ENCODE results near the gene SNX30. TPM values are rescaled to one million over a fixed set of nuclear protein-coding genes. Genes with fewer than 3 reads are reported as not detected.

The SNX30 gene
- total RNA-seq, 1 donor from 2014 or later, result 12.8 TPM

DNA sequence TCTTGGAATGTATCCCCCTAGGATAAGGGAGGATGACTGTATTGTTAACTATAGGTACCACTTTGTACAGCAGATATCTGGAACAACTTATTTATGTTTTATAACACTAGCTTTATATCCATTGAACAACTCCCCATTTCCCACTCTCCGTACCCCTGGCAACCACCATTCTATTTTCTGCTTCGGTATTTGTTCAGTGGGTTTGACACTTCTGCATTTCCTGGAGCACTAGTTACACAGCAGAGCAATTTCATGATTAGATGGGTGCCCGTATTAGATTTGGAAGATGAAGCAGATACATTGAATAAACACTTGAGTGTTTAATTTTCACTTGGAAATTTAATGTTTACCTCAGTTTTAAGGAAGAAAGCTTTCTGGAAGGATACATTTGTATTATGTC lies 72.7 kb downstream of the SNX30 start:
- Mint-ChIP-seq H3K36me3 (ENCODE audit: low read depth, unreplicated experiment) (no peaks in the 10 kb centered on the region), H3K27me3 (ENCODE audit: unreplicated experiment) (no peaks in the 10 kb centered on the region), H3K9me3 (ENCODE audit: unreplicated experiment) (no peaks in the 10 kb centered on the region), H3K27ac (ENCODE audit: unreplicated experiment) (no peak overlapping the region), H3K4me3 (ENCODE audit: unreplicated experiment) (no peak overlapping the region), H3K4me1 (ENCODE audit: unreplicated experiment) (no peaks in the 10 kb centered on the region)
- TF ChIP-seq, protein P1, sequence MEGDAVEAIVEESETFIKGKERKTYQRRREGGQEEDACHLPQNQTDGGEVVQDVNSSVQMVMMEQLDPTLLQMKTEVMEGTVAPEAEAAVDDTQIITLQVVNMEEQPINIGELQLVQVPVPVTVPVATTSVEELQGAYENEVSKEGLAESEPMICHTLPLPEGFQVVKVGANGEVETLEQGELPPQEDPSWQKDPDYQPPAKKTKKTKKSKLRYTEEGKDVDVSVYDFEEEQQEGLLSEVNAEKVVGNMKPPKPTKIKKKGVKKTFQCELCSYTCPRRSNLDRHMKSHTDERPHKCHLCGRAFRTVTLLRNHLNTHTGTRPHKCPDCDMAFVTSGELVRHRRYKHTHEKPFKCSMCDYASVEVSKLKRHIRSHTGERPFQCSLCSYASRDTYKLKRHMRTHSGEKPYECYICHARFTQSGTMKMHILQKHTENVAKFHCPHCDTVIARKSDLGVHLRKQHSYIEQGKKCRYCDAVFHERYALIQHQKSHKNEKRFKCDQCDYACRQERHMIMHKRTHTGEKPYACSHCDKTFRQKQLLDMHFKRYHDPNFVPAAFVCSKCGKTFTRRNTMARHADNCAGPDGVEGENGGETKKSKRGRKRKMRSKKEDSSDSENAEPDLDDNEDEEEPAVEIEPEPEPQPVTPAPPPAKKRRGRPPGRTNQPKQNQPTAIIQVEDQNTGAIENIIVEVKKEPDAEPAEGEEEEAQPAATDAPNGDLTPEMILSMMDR (IDR thresholded peaks at IDR 0.05; ENCODE audit: unreplicated experiment), result no peak
- no peak for DNase-seq (ENCODE audit: low spot score)

DNA sequence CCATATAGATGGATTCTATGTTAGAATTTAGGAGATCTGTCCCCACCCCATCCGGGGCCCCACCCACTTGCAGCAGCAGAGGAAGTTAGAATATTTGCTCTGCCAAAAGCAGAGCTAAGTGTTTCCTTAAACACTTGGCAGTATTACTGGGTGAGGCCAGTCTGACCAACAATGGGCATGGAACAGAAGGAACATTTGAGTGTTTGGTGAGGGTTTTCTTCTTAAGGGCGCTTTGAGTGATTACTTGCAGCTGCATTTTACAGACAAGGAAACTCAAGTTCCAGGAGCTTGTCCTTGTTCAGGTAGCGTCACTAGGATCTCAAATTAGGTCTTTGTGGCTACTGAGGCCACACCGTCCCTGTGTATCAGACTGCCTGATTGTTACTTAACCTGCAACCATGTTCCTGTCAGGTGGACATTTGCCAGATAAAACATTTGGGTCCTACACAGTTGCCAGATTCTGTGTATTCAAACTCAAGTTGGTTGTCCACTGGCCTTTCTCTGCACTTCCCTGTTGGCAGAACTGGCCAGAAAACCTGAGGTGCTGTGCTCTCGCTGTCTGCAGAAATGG lies 80.8 kb downstream of the SNX30 start:
- H3K27me3 Mint-ChIP-seq (ENCODE audit: unreplicated experiment), result no peaks in the 10 kb centered on the region
- H3K36me3 Mint-ChIP-seq (ENCODE audit: low read depth, unreplicated experiment), result no peaks in the 10 kb centered on the region
- TF ChIP-seq, protein P1 (IDR thresholded peaks at IDR 0.05; ENCODE audit: unreplicated experiment), result no peak
- no peak overlapping the region for H3K27ac Mint-ChIP-seq (ENCODE audit: unreplicated experiment)
- no peak for DNase-seq (ENCODE audit: low spot score)
- H3K9me3 Mint-ChIP-seq (ENCODE audit: unreplicated experiment), result no peaks in the 10 kb centered on the region
- H3K4me3 Mint-ChIP-seq (ENCODE audit: unreplicated experiment), result no peak overlapping the region
- peaks cover 13% of the 10 kb centered on the region for H3K4me1 Mint-ChIP-seq (ENCODE audit: unreplicated experiment)

DNA sequence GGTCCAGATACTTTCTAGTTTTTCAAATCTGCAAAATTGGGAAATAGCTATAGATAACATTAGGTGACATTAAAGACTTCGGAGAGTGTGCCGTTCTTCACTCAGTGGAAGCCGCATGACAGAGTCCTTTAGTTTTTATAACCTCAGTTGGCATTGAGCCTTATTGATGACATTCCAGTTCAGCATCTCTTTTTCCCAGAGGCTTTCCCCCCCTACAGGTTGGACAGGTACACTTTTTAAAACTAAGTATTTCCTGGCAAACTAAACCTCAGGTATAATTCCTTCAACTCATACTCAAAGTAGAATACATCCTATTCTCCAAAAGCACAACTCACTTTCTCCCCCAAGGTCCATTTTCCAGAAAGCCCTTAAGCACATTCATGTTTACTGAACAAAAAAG lies 81.4 kb downstream of the SNX30 start:
- H3K4me3 Mint-ChIP-seq (ENCODE audit: unreplicated experiment), result no peak overlapping the region
- H3K27ac Mint-ChIP-seq (ENCODE audit: unreplicated experiment), result no peak overlapping the region
- no peaks in the 10 kb centered on the region for H3K27me3 Mint-ChIP-seq (ENCODE audit: unreplicated experiment)
- no peaks in the 10 kb centered on the region for H3K9me3 Mint-ChIP-seq (ENCODE audit: unreplicated experiment)
- TF ChIP-seq, protein P1 (IDR thresholded peaks at IDR 0.05; ENCODE audit: unreplicated experiment), result no peak
- no peak for DNase-seq (ENCODE audit: low spot score)
- H3K4me1 Mint-ChIP-seq (ENCODE audit: unreplicated experiment), result peaks cover 19% of the 10 kb centered on the region
- no peaks in the 10 kb centered on the region for H3K36me3 Mint-ChIP-seq (ENCODE audit: low read depth, unreplicated experiment)

DNA sequence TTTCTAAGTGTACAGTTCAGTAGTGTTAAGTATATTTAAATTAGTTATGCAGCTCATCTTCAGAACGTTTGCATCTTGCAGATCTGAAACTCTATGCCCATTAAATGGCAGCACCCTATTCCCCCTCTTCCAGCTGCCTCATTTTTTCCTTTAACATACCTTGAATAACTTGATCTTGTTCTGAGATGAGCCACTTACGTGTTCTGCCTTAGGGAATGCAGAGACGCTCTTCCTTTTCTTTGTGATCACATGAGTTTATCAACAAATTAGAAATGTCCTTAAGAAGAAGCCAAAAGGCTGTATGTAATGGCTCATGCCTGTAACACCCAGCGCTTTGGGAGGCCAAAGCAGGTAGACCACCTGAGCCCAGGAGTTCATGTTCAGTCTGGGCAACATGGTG lies 82.5 kb downstream of the SNX30 start:
- Mint-ChIP-seq H3K9me3 (ENCODE audit: unreplicated experiment) (no peaks in the 10 kb centered on the region), H3K4me1 (ENCODE audit: unreplicated experiment) (peaks cover 21% of the 10 kb centered on the region), H3K36me3 (ENCODE audit: low read depth, unreplicated experiment) (peaks cover 1% of the 10 kb centered on the region), H3K27ac (ENCODE audit: unreplicated experiment) (no peak overlapping the region), H3K27me3 (ENCODE audit: unreplicated experiment) (peaks cover 1% of the 10 kb centered on the region), H3K4me3 (ENCODE audit: unreplicated experiment) (no peak overlapping the region)
- TF ChIP-seq, protein P1 (IDR thresholded peaks at IDR 0.05; ENCODE audit: unreplicated experiment), result no peak
- no peak for DNase-seq (ENCODE audit: low spot score)

DNA sequence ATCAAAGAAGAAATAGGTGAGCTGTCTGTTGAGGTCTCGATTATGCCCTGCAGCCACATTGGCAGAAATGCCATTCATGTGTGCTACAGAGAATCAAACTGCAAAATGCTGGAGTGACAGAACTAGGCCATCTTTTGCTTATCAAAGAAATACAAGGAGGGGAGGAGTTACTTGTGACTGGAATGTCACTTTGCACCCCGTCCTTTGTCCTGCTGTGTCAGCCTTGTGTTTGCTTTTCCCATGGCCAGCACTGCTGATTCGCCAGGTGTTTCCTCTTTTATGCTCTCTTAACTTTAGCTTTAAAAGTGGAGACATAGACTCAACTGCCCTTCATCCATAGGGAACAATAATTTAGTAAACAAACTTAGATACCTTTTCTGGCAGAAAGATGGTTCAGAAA lies 85.8 kb downstream of the SNX30 start:
- Mint-ChIP-seq H3K9me3 (ENCODE audit: unreplicated experiment) (no peaks in the 10 kb centered on the region), H3K4me3 (ENCODE audit: unreplicated experiment) (no peak overlapping the region), H3K27ac (ENCODE audit: unreplicated experiment) (peak overlapping the region; percentile 83), H3K4me1 (ENCODE audit: unreplicated experiment) (peaks cover 21% of the 10 kb centered on the region), H3K27me3 (ENCODE audit: unreplicated experiment) (peaks cover 1% of the 10 kb centered on the region), H3K36me3 (ENCODE audit: low read depth, unreplicated experiment) (peaks cover 8% of the 10 kb centered on the region)
- DNase-seq (ENCODE audit: low spot score), result no peak
- TF ChIP-seq, protein P1 (IDR thresholded peaks at IDR 0.05; ENCODE audit: unreplicated experiment), result no peak
